ENCODE results near the gene SPTBN1. TPM values are rescaled to one million over a fixed set of nuclear protein-coding genes. Genes with fewer than 3 reads are reported as not detected.

The SPTBN1 gene
- total RNA-seq, 2 experiments from 2014 or later = 132 to 183 TPM

GRCh38 chr2:54634021-54634420 is 177.9 kb downstream of the SPTBN1 start:
- Histone ChIP-seq H3K79me2 (ENCODE audit: insufficient read depth, low read depth, low read length) (peaks cover 26% of the 10 kb centered on the region; the same call in 1 of the 2 replicates), H3K4me3 (ENCODE audit: low read depth, low read length, poor library complexity, severe bottlenecking) (peak overlapping the region; percentile 53), H3K4me1 (ENCODE audit: insufficient read depth, low read length, poor library complexity, severe bottlenecking) (peaks cover 95% of the 10 kb centered on the region), H3K9me3 (ENCODE audit: low read length) (no peaks in the 10 kb centered on the region), H3K4me2 (ENCODE audit: low read length) (peak overlapping the region; percentile 76), H3K27ac (ENCODE audit: low read depth, low read length, poor library complexity, severe bottlenecking) (peak overlapping the region; percentile 97), H3K9me2 (ENCODE audit: insufficient read depth, low read length) (no peaks in the 10 kb centered on the region), H3K36me3 (ENCODE audit: insufficient read depth, low read length) (peaks cover 80% of the 10 kb centered on the region), H4K20me1 (ENCODE audit: insufficient read depth, low read length) (peaks cover 4% of the 10 kb centered on the region; the same call in 1 of the 2 replicates), H2AFZ (ENCODE audit: low read length) (no peak overlapping the region)
- TF ChIP-seq EZH2phosphoT487 (IDR thresholded peaks at IDR 0.05; ENCODE audit: borderline replicate concordance, low read depth, low read length) (no peak), CTCF (conservative IDR thresholded peaks at IDR 0.05; ENCODE audit: low read length) (no peak)
- no TSS peak for BruUV-seq (replicated peaks)
- intact Hi-C loops (cut with micrococcal nuclease; ENCODE audit: unreplicated experiment) = loop anchor here (1.0 to 10.0 kb wide), 8 partner anchors 53 to 669 kb away; no protein-coding TSS in a partner anchor
- POLR2A ChIA-PET = interaction anchor here (0.6 to 2.2 kb wide), 14 partner anchors 19 to 467 kb away, joined by 3 to 22 read pairs (median 4); partner anchors contain the start of gene EML6
- DNase-seq (ENCODE audit: low spot score) = peak; percentile 83
- CTCF ChIA-PET (ENCODE audit: unreplicated experiment) = interaction anchor here (1.2 to 1.9 kb wide), 2 partner anchors 71 to 75 kb away, joined by 3 to 7 read pairs; no protein-coding TSS in a partner anchor

GRCh38 chr2:54634564-54635511 is 178.7 kb downstream of the SPTBN1 start:
- Histone ChIP-seq H3K4me3 (ENCODE audit: low read depth, low read length, poor library complexity, severe bottlenecking) (peak overlapping the region; percentile 53), H3K27ac (ENCODE audit: low read depth, low read length, poor library complexity, severe bottlenecking) (peak overlapping the region; percentile 97), H4K20me1 (ENCODE audit: insufficient read depth, low read length) (peaks cover 4% of the 10 kb centered on the region; the same call in 1 of the 2 replicates), H3K9me3 (ENCODE audit: low read length) (no peaks in the 10 kb centered on the region), H2AFZ (ENCODE audit: low read length) (no peak overlapping the region; the same call in 1 of the 2 replicates), H3K79me2 (ENCODE audit: insufficient read depth, low read depth, low read length) (peaks cover 26% of the 10 kb centered on the region; the same call in 1 of the 2 replicates), H3K4me1 (ENCODE audit: insufficient read depth, low read length, poor library complexity, severe bottlenecking) (peaks cover 90% of the 10 kb centered on the region), H3K36me3 (ENCODE audit: insufficient read depth, low read length) (peaks cover 80% of the 10 kb centered on the region), H3K4me2 (ENCODE audit: low read length) (peak overlapping the region; percentile 76), H3K9me2 (ENCODE audit: insufficient read depth, low read length) (no peaks in the 10 kb centered on the region)
- no TSS peak for BruUV-seq (replicated peaks)
- POLR2A ChIA-PET = interaction anchor here (0.6 to 2.2 kb wide), 14 partner anchors 20 to 466 kb away, joined by 3 to 22 read pairs (median 4); partner anchors contain the start of gene EML6
- CTCF ChIA-PET (ENCODE audit: unreplicated experiment) = interaction anchor here (0.9 to 1.9 kb wide), 3 partner anchors 72 to 110 kb away, joined by 3 to 7 read pairs (median 3); no protein-coding TSS in a partner anchor
- intact Hi-C loops (cut with micrococcal nuclease; ENCODE audit: unreplicated experiment) = loop anchor here (1.0 to 10.0 kb wide), 8 partner anchors 54 to 670 kb away; no protein-coding TSS in a partner anchor
- TF ChIP-seq CTCF (conservative IDR thresholded peaks at IDR 0.05; ENCODE audit: low read length) (no peak), EZH2phosphoT487 (IDR thresholded peaks at IDR 0.05; ENCODE audit: borderline replicate concordance, low read depth, low read length) (no peak)
- DNase-seq (ENCODE audit: low spot score) = peak; percentile 92

All from OCI-LY7 (cell line).